Neuron (in vitro differentiated cells): ENCODE results near the gene LRATD1.

Source experiments
- H2AFZ ChIP-seq: one replicate; pipeline ENCODE4 v1.6.1; 2013; ENCODE audit warnings: low read depth, mild to moderate bottlenecking, inconsistent platforms, low read length, moderate library complexity
- H3K27me3 ChIP-seq: one replicate; pipeline ENCODE4 v1.6.1; 2013; ENCODE audit warnings: low read length; ENCODE audit not compliant: insufficient read depth
- H3K36me3 ChIP-seq: one replicate; pipeline ENCODE4 v1.6.1; 2013; ENCODE audit warnings: low read length; ENCODE audit not compliant: insufficient read depth
- H3K4me1 ChIP-seq: one replicate; pipeline ENCODE4 v1.6.1; 2013; ENCODE audit warnings: low read length; ENCODE audit not compliant: insufficient read depth
- H3K4me3 ChIP-seq: 2 replicates; pipeline ENCODE4 v1.5.1; 2013; ENCODE audit warnings: mild to moderate bottlenecking, low read length, moderate library complexity
- H3K9me3 ChIP-seq: one replicate; pipeline ENCODE4 v1.6.1; 2013; ENCODE audit warnings: low read length

The LRATD1 gene

DNA sequence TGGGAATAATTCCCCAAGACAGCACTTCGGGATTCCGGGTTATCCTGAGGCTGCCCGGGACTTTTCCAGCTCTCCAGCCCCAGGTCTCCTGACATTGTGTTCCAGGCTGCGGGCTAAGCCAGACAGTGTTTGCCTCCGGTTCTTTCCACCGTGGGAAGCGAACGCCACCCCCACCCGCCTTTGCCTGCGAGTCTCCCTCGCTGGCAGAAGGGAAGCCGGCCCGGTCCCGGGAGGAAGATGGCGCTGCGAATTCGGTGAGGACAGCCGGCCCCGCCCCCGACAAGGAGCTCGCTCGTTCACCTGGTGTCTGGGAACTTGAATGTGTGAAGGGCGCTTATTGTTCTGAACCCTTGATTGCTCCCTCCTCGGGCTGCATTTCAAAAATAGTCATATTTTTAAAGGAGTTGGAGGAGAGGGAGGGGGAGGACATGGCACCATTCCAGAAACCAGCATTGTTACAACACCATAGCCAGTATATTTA is 2.9 kb downstream of the LRATD1 start:
- Histone ChIP-seq H3K36me3 (no peaks in the 10 kb centered on the region), H3K27me3 (peaks cover 63% of the 10 kb centered on the region)

DNA sequence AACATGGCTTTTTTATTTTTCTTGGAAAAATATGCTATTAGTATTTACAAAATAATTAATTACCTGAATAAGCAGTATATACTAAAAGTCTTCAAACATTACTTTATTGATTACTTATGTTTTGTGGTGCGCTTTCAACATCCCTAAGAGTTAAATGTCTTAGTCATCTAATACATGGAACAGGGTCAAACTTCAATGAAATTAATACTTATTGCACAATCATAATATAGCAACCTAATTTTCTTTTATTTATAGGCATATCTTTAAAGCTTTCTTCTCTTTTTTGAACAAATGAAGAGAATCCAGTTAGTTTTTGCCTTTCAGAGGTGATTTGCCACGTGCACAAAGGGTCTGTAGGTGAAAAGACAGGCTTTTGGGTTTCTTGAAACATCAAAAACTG is 6.0 kb downstream of the LRATD1 start:
- peaks cover 37% of the 10 kb centered on the region for H3K27me3 ChIP-seq
- H2AFZ ChIP-seq, result no peak overlapping the region
- H3K36me3 ChIP-seq, result no peaks in the 10 kb centered on the region
- no peaks in the 10 kb centered on the region for H3K9me3 ChIP-seq
- peaks cover 10% of the 10 kb centered on the region for H3K4me1 ChIP-seq
- no peak overlapping the region for H3K4me3 ChIP-seq

More for the DNA sequence above, 2.9 kb downstream of the LRATD1 start:
- Histone ChIP-seq H3K4me3 (peak overlapping the region; percentile 35), H3K4me1 (peaks cover 10% of the 10 kb centered on the region), H2AFZ (peak overlapping the region; percentile 75), H3K9me3 (no peaks in the 10 kb centered on the region)

DNA sequence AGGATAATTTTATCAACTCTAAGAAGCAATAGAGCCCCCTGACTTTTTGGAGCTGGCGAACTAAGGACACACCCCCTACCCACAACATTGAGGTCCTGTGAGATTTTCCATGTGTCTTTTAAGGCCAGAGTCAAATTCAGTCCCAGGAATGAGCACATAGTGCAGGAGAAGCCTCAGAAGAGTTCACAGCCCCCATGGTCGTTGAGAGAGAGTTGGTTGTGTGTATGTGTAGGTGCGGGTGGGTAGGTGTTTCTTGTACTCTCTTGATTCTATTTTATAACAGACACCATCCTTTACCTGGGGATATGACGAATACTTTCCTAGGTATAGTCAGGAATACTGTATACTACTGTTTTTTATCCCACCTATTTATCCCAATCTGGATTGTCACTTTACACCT is 8.6 kb downstream of the LRATD1 start:
- no peaks in the 10 kb centered on the region for H3K36me3 ChIP-seq
- H3K4me3 ChIP-seq, result no peak overlapping the region
- H3K27me3 ChIP-seq, result peaks cover 12% of the 10 kb centered on the region

DNA sequence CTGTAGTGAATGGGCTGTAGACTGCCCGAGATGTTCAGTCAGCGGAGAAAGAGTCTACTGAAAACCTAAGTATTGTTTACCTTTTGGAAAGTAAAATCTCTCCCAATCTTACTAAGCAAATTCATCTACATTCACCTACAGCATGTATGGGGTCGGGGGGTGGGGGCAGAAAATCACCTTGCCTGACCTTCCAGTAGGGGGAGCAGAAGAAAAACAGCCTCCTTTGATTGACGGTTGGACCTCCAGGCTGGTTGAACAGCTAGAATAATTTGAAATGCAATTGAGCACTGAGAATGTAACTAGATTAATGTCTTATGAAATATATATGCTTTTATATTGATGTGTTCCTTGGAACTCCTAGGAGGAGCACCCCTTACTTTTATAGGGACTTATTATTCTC is 10.0 kb downstream of the LRATD1 start:
- Histone ChIP-seq H3K4me3 (no peak overlapping the region), H2AFZ (no peak overlapping the region), H3K36me3 (no peaks in the 10 kb centered on the region), H3K9me3 (no peaks in the 10 kb centered on the region), H3K27me3 (peaks cover 6% of the 10 kb centered on the region), H3K4me1 (no peaks in the 10 kb centered on the region)

More for the DNA sequence above, 8.6 kb downstream of the LRATD1 start:
- no peaks in the 10 kb centered on the region for H3K9me3 ChIP-seq
- H2AFZ ChIP-seq, result no peak overlapping the region
- H3K4me1 ChIP-seq, result no peaks in the 10 kb centered on the region

DNA sequence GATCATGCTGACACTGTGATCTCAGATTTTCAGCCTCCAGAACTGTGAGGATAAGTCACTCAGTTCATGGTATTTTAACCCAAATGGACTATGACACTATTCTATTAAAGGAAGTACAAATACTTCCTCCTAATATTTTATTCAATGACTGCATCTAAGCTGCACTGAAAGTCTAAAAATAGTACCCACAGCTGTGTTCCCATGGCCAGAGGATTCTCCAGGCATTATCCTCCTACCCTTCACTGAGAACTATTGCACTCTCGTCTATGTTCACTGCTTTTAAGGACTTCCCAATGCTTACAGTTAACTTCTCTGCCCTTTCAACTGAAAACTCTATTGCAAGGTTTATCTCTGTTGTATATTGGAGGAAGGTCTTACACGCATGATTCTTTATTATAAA is 15.2 kb downstream of the LRATD1 start:
- H3K4me3 ChIP-seq, result no peak overlapping the region
- no peaks in the 10 kb centered on the region for H3K4me1 ChIP-seq
- H3K27me3 ChIP-seq, result peaks cover 3% of the 10 kb centered on the region
- H2AFZ ChIP-seq, result no peak overlapping the region
- H3K9me3 ChIP-seq, result no peaks in the 10 kb centered on the region
- H3K36me3 ChIP-seq, result no peaks in the 10 kb centered on the region

DNA sequence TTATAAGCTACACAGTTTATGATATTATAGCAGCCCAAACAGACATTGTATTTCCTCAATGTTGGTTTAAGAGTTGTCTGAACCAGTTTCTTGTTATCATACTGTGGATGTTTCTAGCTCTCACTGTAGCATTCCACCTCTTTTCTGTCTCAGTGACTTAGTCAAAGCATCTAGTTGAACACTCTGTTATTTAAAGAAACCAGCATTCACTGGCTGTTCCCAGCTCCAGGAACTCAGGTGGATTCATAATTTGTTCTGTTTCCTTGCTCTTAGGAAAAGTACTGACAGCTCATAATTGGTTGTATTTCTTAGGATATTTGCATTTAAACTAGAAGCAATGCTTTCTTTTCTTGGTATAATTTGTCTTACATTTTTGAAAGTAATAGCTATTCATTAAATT is 17.5 kb downstream of the LRATD1 start:
- Histone ChIP-seq H3K4me3 (no peak overlapping the region), H3K9me3 (no peaks in the 10 kb centered on the region), H2AFZ (no peak overlapping the region), H3K4me1 (no peaks in the 10 kb centered on the region), H3K36me3 (no peaks in the 10 kb centered on the region), H3K27me3 (no peaks in the 10 kb centered on the region)

DNA sequence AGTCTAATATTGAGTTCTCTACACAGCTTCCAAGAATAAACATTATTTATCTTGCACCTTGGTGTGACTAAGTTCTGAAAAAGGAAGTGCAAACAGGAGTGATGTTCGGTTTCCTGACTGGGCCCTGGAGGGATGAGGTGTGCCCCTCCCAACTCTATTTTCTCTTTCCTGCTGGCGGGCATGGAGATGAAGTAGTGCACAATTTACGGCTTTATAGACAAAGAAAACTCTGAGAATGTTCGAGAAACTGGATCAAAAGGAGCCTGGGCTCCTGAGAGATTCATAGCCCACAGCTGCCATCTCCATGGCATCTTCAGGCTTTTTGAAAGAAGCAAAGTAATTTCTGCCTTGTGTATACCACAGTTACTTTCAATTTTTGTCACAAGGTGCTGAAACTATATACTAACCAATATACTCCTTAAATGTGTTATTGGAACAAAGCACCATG is 22.3 kb downstream of the LRATD1 start:
- Histone ChIP-seq H3K27me3 (no peaks in the 10 kb centered on the region), H3K36me3 (no peaks in the 10 kb centered on the region), H2AFZ (no peak overlapping the region), H3K4me1 (no peaks in the 10 kb centered on the region), H3K4me3 (no peak overlapping the region), H3K9me3 (no peaks in the 10 kb centered on the region)

DNA sequence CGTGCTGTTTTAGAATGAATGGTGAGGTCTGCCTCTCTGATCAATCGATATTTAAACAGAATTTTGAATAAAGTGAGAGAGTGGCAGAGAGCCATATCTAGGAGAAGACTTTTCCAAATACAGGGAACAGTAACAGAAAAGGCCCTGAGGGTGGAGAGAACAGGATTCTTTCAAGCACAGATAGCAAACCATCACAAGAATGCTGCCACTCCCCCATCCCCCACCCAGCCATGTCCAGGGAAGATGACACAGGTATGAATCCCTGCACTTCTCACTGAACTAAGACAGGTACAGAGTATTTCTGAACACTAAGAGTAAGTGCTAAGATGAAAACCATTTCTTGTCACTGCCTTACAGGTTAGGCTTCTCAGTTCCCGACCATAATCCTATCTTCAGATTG is 23.6 kb downstream of the LRATD1 start:
- H3K36me3 ChIP-seq, result no peaks in the 10 kb centered on the region
- H3K9me3 ChIP-seq, result no peaks in the 10 kb centered on the region
- H3K27me3 ChIP-seq, result no peaks in the 10 kb centered on the region
- H2AFZ ChIP-seq, result no peak overlapping the region
- no peak overlapping the region for H3K4me3 ChIP-seq
- H3K4me1 ChIP-seq, result no peaks in the 10 kb centered on the region

DNA sequence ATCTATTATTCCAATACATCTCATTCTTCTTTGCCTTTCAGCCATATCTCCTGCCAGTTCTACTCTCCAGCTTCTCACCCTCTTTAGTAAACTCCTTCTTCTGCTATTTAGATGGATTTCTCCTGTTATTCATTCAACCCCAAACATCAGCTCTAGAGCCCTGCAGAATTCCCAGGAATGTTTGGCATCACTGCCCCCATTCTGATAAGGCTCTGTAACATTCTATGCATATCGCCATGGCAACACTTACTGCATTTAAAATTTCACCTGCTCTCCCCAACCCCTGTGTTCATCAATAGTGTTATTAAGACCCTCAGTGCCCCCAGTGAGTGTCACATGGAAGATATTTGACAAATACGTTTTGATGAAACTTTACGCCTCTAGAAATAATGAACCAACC is 28.6 kb downstream of the LRATD1 start:
- Histone ChIP-seq H3K4me3 (no peak overlapping the region), H3K36me3 (no peaks in the 10 kb centered on the region), H2AFZ (no peak overlapping the region), H3K27me3 (no peaks in the 10 kb centered on the region), H3K9me3 (no peaks in the 10 kb centered on the region), H3K4me1 (no peaks in the 10 kb centered on the region)

DNA sequence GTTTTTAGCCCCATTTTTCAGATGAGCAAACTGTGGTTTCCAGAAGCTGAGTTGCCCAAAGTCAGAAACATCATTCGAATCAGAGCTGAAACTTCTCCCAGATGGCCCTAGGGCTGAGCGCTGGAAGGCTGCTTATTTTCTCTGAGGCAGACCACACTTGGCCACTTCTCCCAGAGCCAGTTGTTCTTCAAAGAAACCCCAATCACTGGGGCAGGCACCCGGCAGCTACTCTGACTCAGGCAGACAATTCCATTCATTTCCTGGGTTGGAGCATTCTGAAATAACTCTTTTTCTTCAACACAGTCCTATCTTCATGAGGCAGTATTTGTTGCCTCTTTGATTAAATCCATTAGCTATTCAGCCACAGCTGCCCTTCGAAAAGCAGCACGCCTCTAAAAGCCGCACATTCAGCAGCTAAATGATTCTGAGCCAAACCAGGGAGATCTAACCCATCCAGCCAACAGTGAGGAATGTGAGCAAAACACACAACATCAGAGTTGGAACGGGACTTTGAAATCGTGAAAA is 40.9 kb downstream of the LRATD1 start:
- Histone ChIP-seq H3K27me3 (no peaks in the 10 kb centered on the region), H3K4me1 (no peaks in the 10 kb centered on the region), H2AFZ (no peak overlapping the region), H3K36me3 (no peaks in the 10 kb centered on the region), H3K4me3 (no peak overlapping the region), H3K9me3 (no peaks in the 10 kb centered on the region)

DNA sequence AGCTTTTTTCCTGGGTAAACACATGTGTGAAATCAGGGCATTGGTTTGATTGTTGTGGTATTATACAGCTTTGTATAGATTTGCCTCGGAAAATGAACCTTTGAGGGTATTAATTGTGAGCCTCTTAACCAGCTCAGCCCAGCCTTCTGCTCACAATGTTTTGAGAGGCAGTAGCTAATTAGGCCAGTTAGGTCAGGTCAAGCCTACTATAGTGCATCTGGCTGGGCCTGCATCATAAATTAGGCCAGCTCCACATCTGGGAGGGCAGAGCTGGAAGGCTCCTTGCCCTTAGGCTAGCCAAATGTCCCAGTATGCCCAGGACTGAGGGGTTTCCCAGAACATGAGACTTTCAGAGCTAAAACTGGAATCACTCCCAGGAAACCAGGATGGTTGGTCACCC is 43.0 kb downstream of the LRATD1 start:
- no peak overlapping the region for H3K4me3 ChIP-seq
- no peaks in the 10 kb centered on the region for H3K36me3 ChIP-seq
- no peaks in the 10 kb centered on the region for H3K9me3 ChIP-seq
- H2AFZ ChIP-seq, result no peak overlapping the region
- no peaks in the 10 kb centered on the region for H3K27me3 ChIP-seq
- no peaks in the 10 kb centered on the region for H3K4me1 ChIP-seq

DNA sequence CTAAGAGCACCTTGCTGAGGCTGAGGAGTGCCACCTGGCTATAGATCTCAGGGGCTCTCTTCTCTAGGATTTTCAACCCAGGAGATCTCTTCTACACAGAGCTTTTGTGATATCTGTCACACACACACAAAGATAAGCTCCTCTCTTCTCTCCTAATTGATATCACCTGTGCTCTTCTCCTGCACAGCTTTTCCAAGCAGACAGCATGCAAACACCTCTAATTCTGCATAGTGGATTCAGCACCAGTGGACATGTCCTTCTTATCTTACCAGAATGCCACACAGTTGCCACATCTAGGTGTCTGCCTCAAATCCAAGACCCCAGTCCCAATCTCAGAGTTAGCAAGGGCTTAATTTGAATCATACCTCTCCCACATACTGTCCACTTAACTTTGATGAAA is 43.9 kb downstream of the LRATD1 start:
- H3K4me1 ChIP-seq, result no peaks in the 10 kb centered on the region
- no peak overlapping the region for H2AFZ ChIP-seq
- no peaks in the 10 kb centered on the region for H3K27me3 ChIP-seq
- H3K36me3 ChIP-seq, result no peaks in the 10 kb centered on the region
- no peak overlapping the region for H3K4me3 ChIP-seq
- no peaks in the 10 kb centered on the region for H3K9me3 ChIP-seq

DNA sequence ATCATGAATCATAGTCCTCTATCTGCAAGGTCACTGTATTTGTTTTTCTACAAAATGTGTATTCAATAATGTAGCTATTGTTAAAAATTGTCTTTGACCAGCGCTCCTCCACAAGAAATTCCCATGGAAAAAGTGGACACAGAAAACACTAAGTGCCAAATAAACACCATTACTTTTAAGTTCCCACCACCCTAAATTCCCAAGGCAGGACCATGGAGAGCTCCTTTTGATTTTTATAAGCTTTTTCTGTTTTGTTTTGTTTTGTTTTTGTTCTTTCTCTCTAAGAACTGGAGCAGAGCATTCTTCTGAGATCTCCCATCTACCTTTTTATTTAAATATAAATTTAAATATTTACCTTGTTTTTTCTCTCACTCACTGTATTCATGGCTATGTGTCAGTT is 44.5 kb downstream of the LRATD1 start:
- Histone ChIP-seq H2AFZ (no peak overlapping the region), H3K4me3 (no peak overlapping the region), H3K27me3 (no peaks in the 10 kb centered on the region), H3K36me3 (no peaks in the 10 kb centered on the region), H3K9me3 (no peaks in the 10 kb centered on the region), H3K4me1 (no peaks in the 10 kb centered on the region)

DNA sequence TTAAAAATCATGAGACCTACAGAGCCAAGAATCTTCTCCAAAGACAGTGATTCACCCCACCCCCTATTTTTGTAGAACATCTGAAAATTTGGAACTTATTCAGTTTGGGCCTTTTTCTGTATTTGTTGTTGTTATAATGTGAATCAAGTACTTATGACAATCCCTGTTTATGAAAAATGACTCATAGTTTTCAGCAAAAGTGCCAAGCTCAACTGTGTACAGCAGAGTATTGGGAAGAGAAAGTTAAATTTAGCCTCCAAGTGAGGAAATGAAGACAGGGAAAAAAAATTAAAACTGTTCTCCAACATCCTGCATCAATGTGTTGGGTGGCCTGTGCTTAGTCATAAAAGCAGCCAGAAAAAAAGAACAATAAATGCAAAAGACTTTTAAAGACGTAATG is 46.2 kb downstream of the LRATD1 start:
- Histone ChIP-seq H2AFZ (no peak overlapping the region), H3K9me3 (no peaks in the 10 kb centered on the region), H3K4me1 (no peaks in the 10 kb centered on the region), H3K27me3 (no peaks in the 10 kb centered on the region), H3K36me3 (no peaks in the 10 kb centered on the region), H3K4me3 (no peak overlapping the region)
